GM21619 (cell line): ENCODE results near the gene TBL2.
A peak's percentile ranks its signal among the peaks of the same experiment; 100 is the strongest.
"Not testable (repeated sequence)": the region's sequence is repeated elsewhere in the genome, so short reads cannot be mapped to it uniquely, and the experiment has no call there.

ENCODE experiments used
- ATAC-seq: cut with Tn5 transposase; IDR thresholded peaks from one replicate; pipeline ENCODE4 v1.9.1; 2021; ENCODE audit not compliant: unreplicated experiment

Gene TBL2

DNA sequence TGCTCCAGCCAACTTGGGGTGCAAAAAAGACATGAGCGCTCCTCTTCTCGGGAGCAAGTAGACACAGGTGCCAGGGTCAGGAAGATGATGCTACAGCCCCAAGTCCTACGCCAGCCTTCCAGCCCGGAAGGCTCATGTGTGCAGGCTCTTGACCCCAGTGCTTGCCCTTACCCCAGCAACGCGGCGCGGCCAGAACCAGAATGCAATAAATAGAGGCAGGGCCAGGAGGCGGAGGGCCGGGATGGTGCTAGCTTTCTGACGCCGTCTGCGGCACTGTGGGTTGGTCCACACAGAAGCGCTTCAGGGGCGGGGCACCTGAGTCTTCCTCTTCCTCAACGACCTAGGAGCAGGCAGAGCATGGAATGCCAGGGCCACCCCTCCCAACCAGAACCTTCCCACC is 41.3 kb downstream of the TBL2 start:
- no peak for ATAC-seq

DNA sequence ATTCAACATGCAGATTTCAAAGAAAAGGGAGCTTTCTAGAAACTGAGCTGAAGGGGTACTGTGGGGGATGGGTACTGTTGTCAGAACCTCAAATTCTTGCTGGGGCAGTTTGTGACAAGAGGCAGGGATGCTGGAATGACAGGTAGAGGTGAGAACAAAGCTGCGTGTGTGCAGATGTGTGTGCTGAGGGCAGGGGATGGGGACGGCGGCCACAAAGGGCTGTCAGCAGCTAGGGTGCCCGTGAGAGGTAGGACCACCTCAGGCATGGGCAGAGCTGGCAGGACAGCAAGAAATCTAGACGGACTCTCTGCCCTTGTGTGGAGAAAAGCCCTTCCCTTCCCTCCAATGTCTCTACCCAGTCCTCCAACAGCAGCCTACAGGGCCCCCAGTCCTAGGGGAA is 41.9 kb downstream of the TBL2 start:
- ATAC-seq: no peak

DNA sequence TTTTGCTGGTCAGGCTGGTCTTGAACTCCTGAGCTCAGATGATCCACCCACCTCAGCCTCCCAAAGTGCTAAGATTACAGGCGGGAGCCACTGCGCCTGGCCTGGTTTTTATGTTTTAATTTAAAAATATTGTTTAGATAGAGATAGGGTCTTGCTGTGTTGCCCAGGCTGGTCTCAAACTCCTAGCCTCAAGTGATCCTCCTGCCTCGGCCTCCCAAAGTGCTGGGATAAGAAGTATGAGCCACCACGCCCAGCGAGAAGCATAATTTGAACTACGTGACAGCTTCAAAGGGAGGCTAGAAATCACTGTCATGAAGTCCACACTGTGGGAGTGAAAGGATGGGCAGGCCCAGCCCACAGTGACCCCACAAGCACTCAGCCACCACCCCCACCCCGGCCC is 42.5 kb downstream of the TBL2 start:
- ATAC-seq: not testable (repeated sequence)

- ATAC-seq: no peak
Measured at GRCh38 chr7:73533742-73534141, 44.6 kb downstream of the TBL2 start.

GRCh38 chr7:73532224-73532623 is 46.2 kb downstream of the TBL2 start:
- ATAC-seq: no peak

DNA sequence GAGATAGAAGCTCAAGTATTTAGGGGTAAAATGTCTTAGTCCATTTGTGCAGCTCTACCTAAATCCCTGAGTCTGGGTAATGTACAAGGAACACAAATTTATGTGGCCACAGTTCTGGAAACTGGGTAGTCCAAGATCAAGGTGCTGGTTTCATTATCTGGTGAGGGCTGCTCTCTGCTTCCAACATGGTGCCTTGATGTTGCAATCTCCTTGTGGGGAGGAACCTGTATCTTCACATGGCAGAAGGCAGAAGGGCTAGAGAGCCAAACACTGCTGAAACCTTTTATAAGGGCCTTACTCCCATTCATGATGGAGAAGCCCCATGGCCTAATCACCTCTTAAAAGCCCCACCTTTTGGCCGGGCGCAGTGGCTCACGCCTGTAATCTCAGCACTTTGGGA is 47.6 kb downstream of the TBL2 start:
- no peak for ATAC-seq

DNA sequence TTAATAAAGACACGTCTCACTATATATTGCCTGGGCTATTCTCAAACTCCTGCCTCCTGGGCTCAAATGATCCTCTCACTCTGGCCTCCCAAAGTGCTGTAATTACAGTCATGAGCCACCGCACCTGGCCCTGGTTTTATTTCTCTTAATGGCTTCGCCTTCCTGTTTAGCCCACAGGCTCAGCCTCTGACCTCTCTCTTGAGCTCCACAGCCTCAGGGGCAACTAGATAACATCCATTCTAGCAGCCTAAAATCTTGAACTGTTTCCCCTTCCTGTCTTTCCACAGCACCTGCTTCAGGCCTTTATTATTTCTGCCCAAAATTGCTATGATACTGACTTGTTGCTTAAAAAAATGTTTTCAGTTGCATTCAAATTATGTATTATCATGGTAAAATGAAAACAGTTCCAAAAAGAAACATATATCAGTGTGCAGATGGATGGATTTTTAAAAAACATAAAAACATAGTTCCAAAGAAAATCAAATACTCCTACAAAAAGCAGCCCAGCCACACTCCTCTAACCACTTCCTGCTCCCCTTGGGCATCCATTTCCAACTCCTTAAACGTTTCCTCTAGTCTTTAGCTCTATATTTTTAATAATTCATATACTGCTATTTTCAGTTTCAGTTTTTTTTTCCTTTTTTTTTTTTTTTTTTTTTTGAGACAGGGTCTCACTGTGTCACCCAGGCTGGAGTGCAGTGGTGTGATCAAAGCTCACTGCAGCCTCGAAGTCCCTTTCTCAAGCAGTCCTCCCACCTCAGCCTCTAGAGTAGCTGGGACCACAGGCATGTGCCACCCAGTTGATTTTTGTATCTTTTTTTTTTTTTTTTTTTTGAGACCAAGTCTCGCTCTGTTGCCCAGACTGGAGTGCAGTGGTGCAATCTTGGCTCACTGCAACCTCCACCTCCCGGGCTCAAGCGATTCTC is 51.2 kb downstream of the TBL2 start:
- ATAC-seq: no peak

DNA sequence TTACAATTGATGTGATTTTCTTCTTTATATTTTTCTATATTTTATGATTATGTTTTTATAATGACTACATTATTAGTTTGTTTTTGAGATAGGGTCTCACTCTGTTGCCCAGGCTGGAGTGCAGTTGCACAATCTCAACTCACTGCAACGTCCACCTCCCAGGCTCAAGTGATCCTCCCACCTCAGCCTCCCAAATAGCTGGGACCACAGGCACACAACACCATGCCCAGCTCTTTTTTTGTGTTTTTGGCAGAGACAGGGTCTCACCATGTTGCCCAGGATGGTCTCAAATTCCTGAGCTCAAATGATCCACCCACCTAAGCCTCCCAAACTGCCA is 52.3 kb downstream of the TBL2 start:
- ATAC-seq: not testable (repeated sequence)

DNA sequence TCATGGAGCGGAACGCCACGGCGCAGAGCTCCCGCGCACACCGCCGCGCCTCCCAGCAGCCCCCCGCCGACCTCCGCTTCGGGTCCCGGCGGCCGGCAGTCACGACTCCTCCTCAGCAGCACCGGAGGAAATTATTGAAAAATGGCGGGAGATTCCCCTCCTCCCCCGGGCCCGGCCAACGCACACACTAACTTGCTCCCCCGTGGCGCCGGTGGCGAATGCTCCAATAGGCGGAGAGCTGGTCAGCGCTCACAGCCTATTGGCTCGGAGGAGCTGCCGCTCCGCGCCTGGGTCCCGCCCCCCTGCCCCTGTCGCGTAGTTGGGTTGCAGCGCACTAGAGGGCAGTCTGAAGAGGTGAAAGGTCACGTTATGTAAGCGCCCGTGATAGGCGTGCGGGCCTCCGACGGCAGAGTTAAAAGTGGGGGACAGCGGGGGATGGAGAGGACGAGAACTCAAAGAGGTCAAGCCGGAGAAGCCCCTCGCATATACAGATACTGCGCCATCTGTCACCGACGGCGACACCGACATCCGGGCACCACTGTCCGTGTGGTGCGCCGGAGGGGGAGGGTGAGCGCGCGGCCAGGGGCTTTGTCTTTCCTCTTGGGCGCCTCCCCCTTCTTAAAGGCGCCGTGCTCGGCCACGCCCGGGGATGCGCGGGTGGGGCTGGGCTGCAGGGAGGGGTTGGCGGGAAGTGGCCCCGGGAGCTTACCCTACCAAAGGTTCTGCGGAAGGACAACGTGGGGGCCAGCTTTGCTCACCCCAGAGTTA is 56.1 kb downstream of the TBL2 start, which contains the start of gene BAZ1B:
Gene BAZ1B, minus strand, starts transcription at position 189 of the 768 bp plus-strand sequence. CDS start 360 bp downstream, outside the sequence.
- peak; percentile 83 for ATAC-seq

GRCh38 chr7:73521636-73522104 is 56.7 kb downstream of the TBL2 start:
- ATAC-seq: peak; percentile 31

DNA sequence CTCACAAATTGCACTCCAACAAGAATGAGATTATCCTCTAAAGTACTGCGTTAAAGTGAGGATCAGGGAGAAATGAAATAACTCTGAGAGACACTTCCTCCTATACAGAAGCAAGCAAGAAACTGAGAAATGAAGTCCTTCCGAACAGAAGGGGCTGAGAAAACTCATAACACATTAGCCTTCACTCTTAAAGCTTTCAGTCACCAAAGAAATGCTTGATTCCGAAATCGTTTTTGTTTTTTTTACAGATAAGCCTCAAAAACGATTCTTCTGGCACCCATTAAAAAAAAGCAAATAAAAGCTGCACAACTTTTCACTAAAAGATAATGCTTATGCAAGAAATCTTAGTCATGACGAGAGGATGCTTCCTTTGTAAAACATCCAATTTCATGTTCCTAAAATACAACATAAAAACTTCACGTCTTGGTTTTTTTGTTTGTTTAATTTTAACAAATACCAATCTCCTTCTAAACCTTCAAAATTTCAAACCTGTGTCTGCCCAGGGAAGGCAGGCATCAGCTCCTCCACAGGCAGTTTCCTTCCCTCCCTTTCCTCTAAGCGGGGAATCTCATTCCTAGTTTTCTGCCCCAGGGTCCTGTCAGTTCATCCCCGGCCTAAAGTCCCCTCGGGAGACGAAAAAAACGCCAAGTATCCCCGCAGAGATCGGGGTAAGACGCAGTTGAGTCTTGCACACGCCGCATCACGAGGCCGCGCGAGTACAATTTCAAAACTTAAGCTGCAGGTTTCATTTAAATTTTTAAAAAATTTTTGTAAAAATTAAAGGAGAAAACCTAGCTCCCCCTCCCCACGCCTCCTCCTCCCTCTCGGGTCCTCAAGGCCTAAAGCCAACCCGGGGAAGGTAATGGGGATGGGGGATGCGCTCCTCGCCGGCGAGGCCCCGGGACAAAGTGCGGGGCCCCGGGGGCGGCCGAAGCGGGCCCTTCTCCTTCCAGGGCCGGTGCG is 57.4 kb downstream of the TBL2 start:
- ATAC-seq: no peak

DNA sequence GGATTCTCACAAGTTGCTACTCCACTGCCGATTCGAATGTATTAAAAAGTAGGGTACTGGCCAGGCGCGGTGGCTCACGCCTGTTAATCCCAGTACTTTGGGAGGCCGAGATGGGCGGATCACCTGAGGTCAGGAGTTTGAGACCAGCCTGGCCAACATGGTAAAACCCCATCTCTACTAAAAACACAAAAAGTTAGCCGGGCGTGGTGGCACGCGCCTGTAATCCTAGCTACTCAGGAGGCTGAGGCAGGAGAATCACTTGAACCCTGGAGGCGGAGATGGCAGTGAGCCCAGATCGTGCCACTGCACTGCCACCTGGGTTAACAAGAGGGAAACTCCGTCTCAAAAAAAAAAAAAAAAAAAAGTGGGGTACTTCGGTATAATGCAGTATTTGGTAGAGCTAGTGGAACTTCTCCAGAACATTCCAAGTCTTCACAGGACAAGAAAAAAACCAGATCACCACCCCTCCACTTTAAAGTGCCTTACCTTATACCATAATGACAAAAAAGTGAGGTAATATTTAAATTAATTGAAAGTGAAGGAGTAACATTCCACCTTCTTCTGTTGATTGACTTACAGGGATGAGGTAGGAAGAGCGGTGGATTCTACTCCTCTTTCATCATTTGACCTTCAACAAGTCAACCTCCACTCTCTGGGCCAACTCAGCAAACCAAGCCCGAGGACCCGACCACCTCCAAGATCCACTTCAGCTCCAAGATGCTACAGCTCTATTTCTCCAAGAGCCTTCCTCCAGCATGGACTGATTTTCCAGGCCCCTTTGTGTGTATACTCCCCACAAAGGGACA is 58.3 kb downstream of the TBL2 start:
- ATAC-seq: no peak

DNA sequence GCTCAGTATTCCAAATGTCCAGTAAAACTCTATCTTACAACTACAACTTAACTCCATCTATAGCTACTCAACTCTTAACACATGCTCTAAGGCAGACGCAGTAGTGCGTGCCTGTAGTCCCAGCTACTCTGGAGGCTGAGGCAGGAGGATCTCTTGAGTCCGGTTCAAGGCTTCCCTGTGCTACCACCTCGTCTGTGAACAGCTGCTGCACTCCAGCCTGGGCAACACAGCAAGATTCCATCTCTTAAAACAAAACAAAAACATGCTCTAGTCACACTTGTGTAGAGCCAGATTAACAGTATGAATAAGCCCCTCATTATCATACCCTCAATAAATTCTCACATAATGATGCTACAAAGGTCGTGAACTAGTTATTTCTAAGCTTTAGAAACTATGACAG is 59.9 kb downstream of the TBL2 start:
- ATAC-seq: no peak
